HG02623 (cell line): ENCODE data around the gene TNIK.

ENCODE experiments used
- ATAC-seq: cut with Tn5 transposase; IDR thresholded peaks from one replicate; pipeline ENCODE4 v1.9.1; 2021; ENCODE audit warnings: moderate library complexity; ENCODE audit not compliant: unreplicated experiment

Gene TNIK

DNA sequence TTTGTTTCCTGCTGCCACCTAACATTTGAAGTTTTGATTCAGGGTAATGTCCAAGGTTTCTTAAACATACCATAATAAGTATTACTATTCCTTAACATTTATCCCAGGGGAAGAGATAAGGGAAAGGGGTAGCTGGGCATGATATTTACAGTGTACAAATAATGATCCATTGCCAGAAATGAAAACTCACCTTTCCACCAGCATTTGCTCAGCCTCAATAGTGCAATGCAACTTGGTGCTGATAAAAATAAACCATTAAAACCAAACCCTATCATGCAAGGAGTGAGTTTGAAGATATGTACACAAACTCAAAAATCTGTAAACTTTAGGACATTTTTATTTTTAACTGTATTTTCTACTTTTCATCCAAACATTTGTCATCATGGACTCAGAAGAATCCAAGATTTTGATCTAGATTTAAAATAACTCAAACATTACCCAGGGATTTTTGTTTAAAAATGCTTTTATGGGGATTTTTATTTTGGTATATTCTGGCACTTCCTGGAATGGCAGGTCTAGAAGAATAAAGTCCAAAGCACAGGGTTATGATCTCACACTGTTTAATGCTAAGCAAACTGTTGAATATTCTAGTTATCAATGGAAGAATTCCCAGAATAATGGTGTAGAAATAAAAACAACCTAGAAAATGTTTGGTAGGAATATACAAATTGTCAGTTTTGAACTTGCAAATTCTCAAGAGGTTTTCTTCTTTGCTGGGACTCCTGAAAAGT, 401.2 kb downstream of the TNIK start:
- ATAC-seq = no peak

GRCh38 chr3:171058058-171058457, 402.1 kb downstream of the TNIK start:
- no peak for ATAC-seq

DNA sequence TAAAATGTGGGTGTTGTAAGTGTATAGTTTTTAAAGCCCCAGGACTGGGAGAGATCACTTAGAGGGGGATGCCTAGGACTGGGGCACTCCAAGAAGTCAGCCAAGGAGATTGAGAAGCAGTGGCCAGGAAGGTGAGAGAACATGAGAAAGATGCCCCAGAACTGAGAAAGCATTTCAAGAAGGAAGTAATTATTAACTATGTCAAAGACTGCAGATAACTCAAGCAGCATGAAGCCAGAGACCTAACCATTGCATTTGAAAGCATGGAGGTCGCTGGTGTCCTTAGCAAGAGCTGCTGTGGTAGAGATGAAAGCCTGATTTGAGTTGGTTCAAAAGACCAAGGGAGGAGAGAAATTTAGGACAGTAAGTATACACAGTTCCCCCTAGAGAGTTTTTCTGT, 403.1 kb downstream of the TNIK start:
- ATAC-seq = no peak

GRCh38 chr3:171056528-171056927, 403.7 kb downstream of the TNIK start:
- no peak for ATAC-seq

DNA sequence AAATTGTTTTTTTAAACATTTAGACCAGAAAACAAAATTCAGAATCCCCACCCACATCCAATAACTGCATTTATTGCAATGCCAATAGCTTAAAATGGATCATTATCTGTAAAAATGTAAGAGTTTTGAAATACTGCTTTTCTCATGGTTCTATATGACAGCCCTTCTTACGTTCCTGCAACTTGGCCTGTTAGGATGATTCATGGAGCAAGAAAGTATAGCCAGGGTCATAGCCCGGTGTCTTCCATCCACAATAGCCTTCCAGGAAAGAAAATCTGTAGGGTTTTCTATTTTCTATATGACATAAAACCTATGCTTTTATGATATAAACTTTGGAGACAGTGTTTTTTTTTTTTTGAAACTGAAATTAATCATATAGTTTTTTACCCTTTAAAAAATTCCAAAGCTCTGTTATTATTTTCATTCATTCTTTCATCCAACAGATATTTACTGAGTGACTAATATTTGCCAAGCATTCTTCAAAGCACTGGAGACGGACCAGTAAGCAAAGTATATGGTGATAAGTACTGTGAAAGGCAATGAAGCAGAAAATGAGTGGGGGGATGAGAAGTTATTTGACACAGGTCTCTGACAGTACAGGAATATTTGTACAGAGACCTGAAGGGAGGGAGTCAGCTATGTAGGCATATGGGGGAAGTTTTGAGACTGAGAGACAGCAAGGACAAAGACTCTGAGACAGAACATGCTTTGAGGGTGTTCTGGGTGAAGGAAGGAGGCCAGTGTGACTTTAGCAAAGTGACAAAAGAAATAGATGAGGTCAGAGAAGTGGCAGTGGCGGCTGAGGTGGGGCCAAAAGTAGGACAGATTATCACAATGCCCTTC, 404.6 kb downstream of the TNIK start:
- no peak for ATAC-seq

DNA sequence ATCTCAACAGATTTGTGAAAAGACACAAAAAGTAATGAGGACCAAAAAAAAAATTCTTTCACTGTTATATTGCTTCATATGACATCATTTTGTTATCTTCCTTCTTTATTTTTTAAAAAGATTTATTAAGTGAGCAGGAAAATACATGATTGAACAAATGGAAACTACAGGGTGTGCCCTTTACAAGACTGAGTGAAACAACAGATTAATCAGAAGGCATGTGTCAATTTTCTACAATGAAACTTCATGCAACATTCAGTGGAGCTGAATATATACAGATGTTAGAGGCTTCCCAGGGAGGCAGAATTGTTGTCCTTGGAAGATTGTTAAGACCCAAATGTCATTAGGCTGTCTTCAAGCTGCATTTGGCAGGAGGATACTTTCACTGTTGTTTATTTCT, 405.3 kb downstream of the TNIK start:
- ATAC-seq = no peak

GRCh38 chr3:171054231-171054630, 406.0 kb downstream of the TNIK start:
- ATAC-seq = no peak

- peak; percentile 85 for ATAC-seq
Measured at GRCh38 chr3:171049861-171050444, 410.3 kb downstream of the TNIK start.

- ATAC-seq = no peak
Measured at GRCh38 chr3:171046760-171047159, 413.4 kb downstream of the TNIK start.

GRCh38 chr3:171044835-171045793, 415.1 kb downstream of the TNIK start:
- ATAC-seq = no peak

GRCh38 chr3:171044384-171044783, 415.8 kb downstream of the TNIK start:
- ATAC-seq = no peak

- no peak for ATAC-seq
Measured at GRCh38 chr3:171039674-171040073, 420.5 kb downstream of the TNIK start.

DNA sequence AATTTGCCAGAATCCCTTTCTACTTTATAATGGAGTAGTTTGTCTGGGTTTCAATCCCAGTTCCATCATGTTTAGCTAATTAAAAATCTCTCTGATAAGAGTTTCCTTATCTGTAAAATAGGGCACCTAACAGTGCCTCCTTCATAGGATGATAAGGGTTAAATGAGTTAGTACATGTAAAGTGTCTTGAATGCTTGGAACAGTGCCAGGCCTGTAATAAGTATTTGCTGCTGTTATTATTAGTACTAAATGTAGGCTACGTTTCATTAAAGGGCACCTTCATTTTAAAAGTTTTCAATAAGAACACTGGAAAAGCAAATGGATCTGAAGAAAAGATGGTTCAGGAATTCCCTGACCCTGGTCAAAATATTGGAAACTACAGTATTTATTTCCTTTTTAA, 421.9 kb downstream of the TNIK start:
- ATAC-seq = no peak

GRCh38 chr3:171028779-171029232, 431.4 kb downstream of the TNIK start:
- no peak for ATAC-seq

- ATAC-seq = no peak
Measured at GRCh38 chr3:171028025-171028778, 432.0 kb downstream of the TNIK start.

DNA sequence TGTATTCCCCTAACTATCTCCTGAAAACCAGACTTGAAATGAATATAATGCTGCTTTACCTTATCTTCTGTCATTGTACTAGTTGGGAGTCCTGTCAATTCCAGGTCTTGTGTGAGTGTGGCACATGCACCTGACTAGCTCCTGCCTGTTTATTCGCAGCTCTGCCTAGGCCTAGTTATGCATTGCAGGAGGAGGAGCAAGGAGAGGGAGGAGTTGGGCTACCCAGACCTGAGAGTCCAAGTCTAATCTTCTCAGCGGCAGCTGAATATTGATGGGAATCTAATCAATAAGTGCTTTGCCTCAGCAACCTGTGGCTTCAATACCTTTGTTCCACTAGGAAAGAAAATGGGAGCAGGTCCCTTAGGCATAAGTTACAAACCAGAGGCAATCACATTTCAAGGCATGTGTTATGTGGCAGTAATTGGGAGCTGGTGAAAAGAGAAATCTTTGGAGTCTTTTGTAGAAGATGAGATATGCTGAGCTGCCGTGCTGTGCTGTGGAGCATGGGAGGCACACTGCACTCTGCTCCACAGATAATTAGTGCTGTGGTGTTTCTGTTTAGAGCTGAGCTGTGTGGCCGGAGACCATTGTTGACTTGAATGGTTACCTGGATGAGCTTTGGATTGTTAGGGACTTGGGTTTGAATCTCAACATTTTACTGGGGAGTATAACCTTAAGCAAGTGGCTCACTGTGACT, 433.5 kb downstream of the TNIK start, which contains the start of gene SLC2A2:
Gene SLC2A2, minus strand, starts transcription at position 124 of the 697 bp plus-strand sequence. Its CDS starts 50 bp downstream, at position 74.
- no peak for ATAC-seq

DNA sequence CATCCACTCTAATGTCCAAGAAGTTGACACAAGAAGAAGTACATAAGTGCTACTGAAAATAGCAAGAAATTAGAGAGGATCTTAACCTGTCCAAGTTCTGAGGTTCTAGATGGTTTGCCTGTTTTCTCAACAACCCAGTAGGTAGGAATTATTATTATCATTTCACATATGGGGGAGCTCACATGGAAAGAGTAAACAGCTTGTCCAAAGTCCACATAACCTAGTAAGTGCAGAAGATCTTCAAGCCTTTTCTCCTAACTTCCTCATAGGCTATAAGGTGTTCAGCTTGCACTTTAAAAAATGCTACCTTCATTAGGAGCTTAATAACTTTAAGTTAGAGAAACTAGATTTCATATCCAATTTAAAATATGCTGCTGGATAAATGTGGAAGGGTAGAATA, 436.6 kb downstream of the TNIK start:
- ATAC-seq = no peak

DNA sequence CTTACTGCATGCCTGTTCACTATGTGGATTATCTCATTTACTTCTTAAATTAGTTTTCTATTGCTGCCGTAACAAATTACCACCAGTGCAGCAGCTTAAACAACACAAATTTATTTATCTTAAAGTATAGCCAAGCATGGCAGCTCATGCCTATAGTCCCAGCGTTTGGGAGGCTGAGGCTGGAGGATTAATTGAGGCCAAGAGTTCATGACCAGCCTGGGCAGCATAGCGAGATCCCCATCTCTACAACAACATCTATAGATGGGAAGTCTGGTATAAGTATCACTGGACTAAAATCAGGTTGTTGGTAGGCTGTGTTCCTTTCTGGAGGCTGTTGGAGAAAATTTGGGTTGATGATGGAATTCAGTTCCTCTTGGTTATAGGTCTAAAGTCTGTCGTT, 438.8 kb downstream of the TNIK start:
- ATAC-seq = no peak
